KMS-11 (cell line): ENCODE data around the gene CCDC63.

ENCODE experiments used
- H2AFZ ChIP-seq: fragments of 200-600 bp; sonication (generic); 2 replicates; pipeline ENCODE4 v1.6.1; 2016; ENCODE audit warnings: antibody characterized with exemption, mixed run types, low read depth
- H3K27ac ChIP-seq: fragments of 200-600 bp; sonication (generic); 2 replicates; pipeline ENCODE4 v1.6.1; 2016; ENCODE audit warnings: mild to moderate bottlenecking, mixed run types
- H3K27me3 ChIP-seq: fragments of 200-600 bp; sonication (generic); 2 replicates; pipeline ENCODE4 v1.6.1; 2017; ENCODE audit warnings: mild to moderate bottlenecking, low read depth, mixed run types, moderate library complexity; ENCODE audit not compliant: insufficient read depth
- H3K36me3 ChIP-seq: fragments of 200-600 bp; sonication (generic); 2 replicates; pipeline ENCODE4 v1.6.1; 2017; ENCODE audit warnings: mild to moderate bottlenecking, mixed run types; ENCODE audit not compliant: insufficient read depth
- H3K4me1 ChIP-seq: fragments of 200-600 bp; sonication (generic); 2 replicates; pipeline ENCODE4 v1.6.1; 2016; ENCODE audit warnings: mild to moderate bottlenecking, low read depth, mixed run types; ENCODE audit not compliant: poor library complexity, severe bottlenecking
- H3K4me2 ChIP-seq: fragments of 200-600 bp; sonication (generic); 2 replicates; pipeline ENCODE4 v1.7.0; 2016; ENCODE audit warnings: mild to moderate bottlenecking, mixed run types
- H3K4me3 ChIP-seq: fragments of 200-600 bp; sonication (generic); IDR thresholded peaks from 2 replicates; pipeline ENCODE4 v1.6.1; 2017; ENCODE audit warnings: low read depth, low read length, mixed read lengths; ENCODE audit not compliant: insufficient read depth
- H3K79me2 ChIP-seq: fragments of 200-600 bp; sonication (generic); 2 replicates; pipeline ENCODE4 v1.6.1; 2016; ENCODE audit warnings: low read depth, mixed run types; ENCODE audit not compliant: insufficient read depth
- H3K9ac ChIP-seq: fragments of 200-600 bp; sonication (generic); 2 replicates; pipeline ENCODE4 v1.6.1; 2016; ENCODE audit warnings: mild to moderate bottlenecking, mixed run types
- H4K20me1 ChIP-seq: fragments of 200-600 bp; sonication (generic); 2 replicates; pipeline ENCODE4 v1.6.1; 2016; ENCODE audit warnings: mild to moderate bottlenecking, mixed run types; ENCODE audit not compliant: insufficient read depth
- TF ChIP-seq, protein P1 (sequence below): fragments of 200-600 bp; sonication (generic); conservative IDR thresholded peaks from 2 replicates; pipeline ENCODE4 v1.6.1; 2017; ENCODE audit warnings: low read depth, mild to moderate bottlenecking, antibody characterized with exemption, low read length, moderate library complexity, mixed read lengths

The CCDC63 gene

DNA sequence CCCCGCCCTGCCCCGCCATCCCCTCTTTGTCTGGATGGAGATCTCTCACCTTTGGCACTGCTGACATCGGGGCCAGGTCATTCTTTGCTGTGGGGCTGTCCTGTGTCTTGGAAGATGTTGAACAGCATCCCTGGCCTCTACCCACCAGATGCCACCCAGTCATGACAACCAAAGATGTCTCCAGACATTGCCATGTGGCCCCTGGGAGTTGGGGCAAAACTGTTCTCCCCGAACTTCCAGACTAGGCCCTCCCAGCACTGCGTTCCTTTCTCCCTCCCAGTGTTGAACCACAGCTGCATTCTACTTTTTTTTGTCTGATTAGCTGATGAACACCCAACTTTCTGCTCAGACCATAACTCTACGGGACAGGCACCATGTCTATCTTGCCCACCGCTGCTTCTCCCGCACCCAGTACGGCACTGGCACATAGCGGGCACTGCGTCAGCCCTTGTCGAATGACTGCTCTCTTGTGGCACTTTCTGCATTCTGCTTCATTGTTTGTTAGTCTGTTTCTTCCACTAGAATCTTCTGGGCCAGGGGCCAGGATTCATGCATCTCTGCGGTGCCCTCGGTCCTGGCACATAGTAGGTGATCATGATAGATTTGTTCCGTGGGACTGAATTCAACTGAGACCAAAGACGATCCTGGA lies 86.7 kb downstream of the CCDC63 start:
- Histone ChIP-seq H3K4me3 (no peak overlapping the region), H3K9ac (no peak overlapping the region), H2AFZ (no peak overlapping the region), H3K4me2 (no peak overlapping the region), H3K27me3 (no peaks in the 10 kb centered on the region), H3K4me1 (no peaks in the 10 kb centered on the region), H3K36me3 (no peaks in the 10 kb centered on the region), H3K27ac (no peak overlapping the region), H3K79me2 (no peaks in the 10 kb centered on the region), H4K20me1 (no peaks in the 10 kb centered on the region)
- TF ChIP-seq, protein P1, sequence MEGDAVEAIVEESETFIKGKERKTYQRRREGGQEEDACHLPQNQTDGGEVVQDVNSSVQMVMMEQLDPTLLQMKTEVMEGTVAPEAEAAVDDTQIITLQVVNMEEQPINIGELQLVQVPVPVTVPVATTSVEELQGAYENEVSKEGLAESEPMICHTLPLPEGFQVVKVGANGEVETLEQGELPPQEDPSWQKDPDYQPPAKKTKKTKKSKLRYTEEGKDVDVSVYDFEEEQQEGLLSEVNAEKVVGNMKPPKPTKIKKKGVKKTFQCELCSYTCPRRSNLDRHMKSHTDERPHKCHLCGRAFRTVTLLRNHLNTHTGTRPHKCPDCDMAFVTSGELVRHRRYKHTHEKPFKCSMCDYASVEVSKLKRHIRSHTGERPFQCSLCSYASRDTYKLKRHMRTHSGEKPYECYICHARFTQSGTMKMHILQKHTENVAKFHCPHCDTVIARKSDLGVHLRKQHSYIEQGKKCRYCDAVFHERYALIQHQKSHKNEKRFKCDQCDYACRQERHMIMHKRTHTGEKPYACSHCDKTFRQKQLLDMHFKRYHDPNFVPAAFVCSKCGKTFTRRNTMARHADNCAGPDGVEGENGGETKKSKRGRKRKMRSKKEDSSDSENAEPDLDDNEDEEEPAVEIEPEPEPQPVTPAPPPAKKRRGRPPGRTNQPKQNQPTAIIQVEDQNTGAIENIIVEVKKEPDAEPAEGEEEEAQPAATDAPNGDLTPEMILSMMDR: no peak

DNA sequence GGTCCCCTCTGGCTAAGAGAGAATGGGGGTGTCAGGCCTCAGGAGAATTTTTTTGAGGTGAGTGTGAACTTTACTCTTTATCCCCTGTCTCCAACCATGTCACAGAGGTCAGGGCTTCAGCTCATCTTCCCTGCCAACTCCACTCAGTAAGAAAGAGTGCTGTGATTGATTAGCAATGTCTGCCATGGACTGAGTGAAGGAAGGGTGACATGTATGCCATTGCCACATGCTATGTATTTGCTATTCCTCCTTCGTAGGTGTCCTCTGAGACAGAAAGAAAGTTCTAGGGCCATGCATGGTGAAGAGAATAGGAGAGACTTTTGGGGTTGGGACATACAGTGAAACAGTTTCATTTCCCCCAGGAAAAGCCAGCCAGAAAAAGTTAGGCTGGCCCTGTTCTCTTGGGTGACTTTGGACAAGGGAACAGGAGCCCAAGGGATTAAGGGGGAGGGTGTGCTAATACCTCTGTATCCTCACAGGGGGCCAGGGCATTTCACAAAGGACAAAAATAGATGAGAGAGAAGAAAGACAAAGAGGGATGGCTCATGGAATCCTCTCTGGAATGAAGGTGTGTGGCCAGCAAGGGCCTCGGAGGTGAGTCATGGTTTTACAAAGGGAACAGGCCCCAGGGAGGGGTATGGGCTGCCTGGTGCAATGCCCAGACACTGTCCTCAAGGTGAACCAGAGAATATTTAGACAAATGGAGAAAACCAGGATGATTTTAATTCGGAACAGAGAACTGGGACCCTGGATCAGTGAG lies 87.5 kb downstream of the CCDC63 start:
- no peak overlapping the region for H3K4me3 ChIP-seq
- no peak overlapping the region for H3K27ac ChIP-seq
- H3K36me3 ChIP-seq: no peaks in the 10 kb centered on the region
- H3K4me2 ChIP-seq: no peak overlapping the region
- TF ChIP-seq, protein P1: no peak
- no peaks in the 10 kb centered on the region for H3K27me3 ChIP-seq
- no peaks in the 10 kb centered on the region for H4K20me1 ChIP-seq
- no peaks in the 10 kb centered on the region for H3K4me1 ChIP-seq
- H2AFZ ChIP-seq: no peak overlapping the region
- no peaks in the 10 kb centered on the region for H3K79me2 ChIP-seq
- H3K9ac ChIP-seq: no peak overlapping the region

DNA sequence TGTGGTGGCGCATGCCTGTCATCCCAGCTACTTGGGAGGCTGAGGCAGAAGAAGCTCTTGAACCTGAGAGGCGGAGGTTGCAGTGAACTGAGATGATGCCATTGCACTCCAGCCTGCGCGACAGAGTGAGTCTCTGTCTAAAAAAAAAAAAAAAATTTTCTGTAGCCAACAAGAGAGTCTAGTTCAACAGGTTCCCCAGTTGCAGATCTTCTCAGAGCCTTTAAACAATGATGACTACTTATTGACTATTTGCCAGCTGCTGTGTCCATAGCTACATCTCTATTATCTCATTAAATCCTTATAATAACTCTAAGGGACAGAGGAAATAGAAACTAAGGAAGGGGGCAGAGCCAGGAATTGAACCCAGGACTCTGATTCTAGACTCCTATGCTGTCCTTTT lies 88.8 kb downstream of the CCDC63 start:
- no peak overlapping the region for H2AFZ ChIP-seq
- no peak overlapping the region for H3K4me3 ChIP-seq
- H3K27ac ChIP-seq: no peak overlapping the region
- H3K4me1 ChIP-seq: no peaks in the 10 kb centered on the region
- H3K27me3 ChIP-seq: no peaks in the 10 kb centered on the region
- H3K4me2 ChIP-seq: no peak overlapping the region
- TF ChIP-seq, protein P1: no peak
- H3K36me3 ChIP-seq: no peaks in the 10 kb centered on the region
- no peak overlapping the region for H3K9ac ChIP-seq
- H4K20me1 ChIP-seq: no peaks in the 10 kb centered on the region
- H3K79me2 ChIP-seq: no peaks in the 10 kb centered on the region

DNA sequence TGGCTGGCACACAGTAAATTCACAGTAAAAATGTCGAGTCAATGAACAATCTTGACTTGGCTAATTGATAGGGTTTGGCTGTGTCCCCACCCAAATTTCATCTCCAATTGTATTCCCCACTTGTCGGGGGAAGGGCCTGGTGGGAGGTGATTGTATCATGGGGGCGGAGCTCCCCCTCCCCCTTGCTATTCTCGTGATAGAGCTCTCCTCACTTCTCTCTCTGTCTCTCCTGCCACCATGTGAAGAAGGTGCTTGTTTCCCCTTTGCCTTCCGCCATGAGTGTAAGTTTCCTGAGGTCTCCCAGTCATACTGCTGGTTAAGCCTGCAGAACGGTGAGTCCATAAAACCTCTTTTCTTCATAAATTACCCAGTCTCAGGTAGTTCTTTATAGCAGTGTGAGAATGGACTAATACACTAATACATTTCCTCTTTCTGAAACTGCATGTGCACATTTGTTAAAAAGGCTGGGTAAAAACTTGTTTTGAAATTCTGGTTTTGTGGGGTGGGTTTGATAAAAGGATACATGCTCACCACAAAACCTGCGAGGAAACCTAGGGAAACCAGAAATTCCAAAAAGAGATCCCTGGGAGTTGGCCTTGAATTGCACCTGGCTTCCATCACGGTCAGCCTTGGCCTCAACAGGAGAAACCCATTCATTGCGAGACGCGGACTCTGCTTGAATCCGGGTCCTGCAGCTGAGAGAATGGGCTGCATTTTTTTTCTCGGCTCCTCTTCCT lies 89.7 kb downstream of the CCDC63 start:
- no peaks in the 10 kb centered on the region for H3K79me2 ChIP-seq
- H4K20me1 ChIP-seq: no peaks in the 10 kb centered on the region
- H3K27ac ChIP-seq: no peak overlapping the region
- no peaks in the 10 kb centered on the region for H3K4me1 ChIP-seq
- H3K4me3 ChIP-seq: no peak overlapping the region
- TF ChIP-seq, protein P1: no peak
- no peaks in the 10 kb centered on the region for H3K27me3 ChIP-seq
- H3K36me3 ChIP-seq: no peaks in the 10 kb centered on the region
- no peak overlapping the region for H3K4me2 ChIP-seq
- H2AFZ ChIP-seq: no peak overlapping the region
- H3K9ac ChIP-seq: no peak overlapping the region
